GM21515 (cell line): Measurements from ENCODE around the gene TMEM141.

Experiments
- ATAC-seq: cut with Tn5 transposase; IDR thresholded peaks from one replicate; pipeline ENCODE4 v1.9.1; 2021; ENCODE audit not compliant: unreplicated experiment

The TMEM141 gene

GRCh38 chr9:136790640-136791515 lies at the start of gene TMEM141:
TMEM141 (plus strand) TSS chr9:136791344; CDS start chr9:136791371, 27 bp downstream.
- peak; percentile 77 for ATAC-seq

DNA sequence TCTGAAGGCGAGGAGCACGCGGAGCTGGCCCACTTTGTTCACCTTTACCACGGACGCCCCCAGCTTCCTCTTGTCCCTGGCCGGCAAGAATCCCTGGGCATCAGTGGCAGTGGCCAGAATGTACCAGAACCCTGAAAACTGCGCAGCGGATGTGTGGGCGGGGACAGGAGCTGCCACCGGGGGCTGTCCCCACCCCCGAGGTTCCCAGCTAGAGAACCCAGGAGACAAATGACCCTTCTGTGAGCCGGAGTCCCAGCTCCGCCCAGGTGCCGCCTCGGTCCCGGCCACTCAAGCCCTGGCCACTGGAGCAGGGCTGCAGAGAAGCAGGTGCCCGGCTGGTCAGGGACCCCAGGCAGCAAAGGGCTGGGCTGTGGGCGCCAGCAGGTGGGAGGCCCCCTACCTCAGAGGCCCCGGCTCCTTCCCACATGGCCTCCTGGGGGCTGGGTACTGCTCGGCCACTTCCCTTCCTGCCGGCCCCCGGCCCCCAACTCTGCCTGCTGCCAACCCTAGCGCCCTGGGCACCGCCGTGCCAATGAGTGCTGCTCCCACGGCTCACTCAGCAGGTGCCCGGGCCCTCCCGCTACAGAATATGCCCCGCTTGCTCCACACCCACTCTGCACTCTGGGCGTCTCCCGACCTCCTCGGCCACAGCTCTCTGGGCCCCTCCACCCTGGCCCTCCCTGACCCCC lies 49.1 kb upstream of the TMEM141 start:
- ATAC-seq, result no peak

GRCh38 chr9:136742591-136743391 lies 48.4 kb upstream of the TMEM141 start, which contains the start of gene LCN10:
LCN10 (minus strand) TSS chr9:136742940; CDS start chr9:136742903, 37 bp downstream.
- ATAC-seq, result no peak

DNA sequence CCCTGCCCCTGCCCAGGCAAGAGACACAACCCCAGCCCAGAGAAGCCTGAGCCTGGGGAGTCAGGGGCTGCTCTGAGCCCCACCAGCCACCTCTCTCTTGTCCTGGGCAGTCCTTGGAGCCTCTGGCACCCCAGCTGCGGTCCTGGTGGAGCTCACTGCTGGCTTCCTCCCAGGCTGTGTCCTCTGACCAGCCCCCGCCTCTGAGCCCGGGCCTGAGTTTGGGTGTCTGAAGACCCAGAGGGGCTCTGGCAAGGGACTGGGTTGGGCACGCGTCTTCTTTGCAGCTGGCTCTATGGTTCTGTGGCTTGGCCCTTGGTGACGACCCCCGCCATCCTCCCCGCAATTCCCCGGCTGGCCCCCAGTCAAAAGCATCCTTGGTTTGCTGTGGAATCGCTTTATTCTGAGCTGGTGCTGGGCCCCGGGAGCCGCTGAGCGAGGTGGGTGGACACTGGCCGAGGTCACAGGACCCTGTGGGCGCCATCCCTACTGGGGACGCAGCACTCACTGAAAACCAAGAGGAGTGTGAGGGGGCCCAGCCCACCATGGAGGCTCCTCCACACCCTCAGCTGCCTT lies 47.4 kb upstream of the TMEM141 start:
- no peak for ATAC-seq

- no peak for ATAC-seq
These were observed 46.4 kb upstream of the TMEM141 start for GRCh38 chr9:136744773-136745172.

- ATAC-seq, result no peak
These were observed 45.6 kb upstream of the TMEM141 start for GRCh38 chr9:136745389-136746154.

- no peak for ATAC-seq
These were observed 45.0 kb upstream of the TMEM141 start for GRCh38 chr9:136746155-136746490.

GRCh38 chr9:136746621-136747020 lies 44.5 kb upstream of the TMEM141 start:
- ATAC-seq, result no peak

DNA sequence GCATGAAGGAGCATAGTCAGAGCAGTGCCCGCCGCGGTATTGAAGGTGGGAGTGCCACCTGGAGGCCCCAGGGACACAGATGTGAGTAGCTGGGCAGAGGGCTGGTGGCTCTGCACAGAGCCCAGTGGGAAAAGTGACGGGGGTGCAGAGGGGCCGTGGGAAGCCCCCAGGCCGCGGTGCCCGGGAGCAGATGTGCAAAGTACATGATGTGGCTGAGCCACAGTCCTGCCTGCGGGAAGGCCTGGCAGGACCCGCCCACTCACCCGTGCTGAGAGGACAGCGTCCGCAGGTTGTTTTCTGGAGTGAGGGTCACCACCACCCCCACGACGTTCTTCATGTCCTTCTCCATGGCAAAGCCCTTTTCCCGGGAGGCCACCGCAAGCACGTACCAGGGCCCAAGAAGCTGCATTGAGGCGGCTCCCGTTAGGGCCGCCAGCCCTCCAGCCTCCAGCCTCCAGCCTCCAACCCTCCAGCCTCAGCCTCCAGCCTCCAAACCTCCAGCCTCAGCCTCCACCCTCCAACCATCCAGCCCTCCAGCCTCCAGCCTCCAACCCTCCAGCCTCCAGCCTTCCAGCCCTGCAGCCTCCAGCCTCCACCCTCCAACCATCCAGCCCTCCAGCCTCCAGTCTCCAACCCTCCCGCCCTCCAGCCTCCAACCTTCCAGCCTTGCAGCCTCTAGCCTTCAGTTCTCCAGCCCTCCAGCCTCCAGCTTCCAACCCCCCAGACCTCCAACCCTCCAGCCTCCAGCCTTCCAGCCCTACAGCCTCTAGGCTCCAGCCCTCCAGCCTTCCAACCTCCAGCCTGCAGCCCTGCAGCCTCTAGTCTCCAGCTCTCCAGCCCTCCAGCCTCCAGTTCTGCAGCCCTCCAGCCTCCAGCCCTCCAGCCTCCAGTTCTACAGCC lies 43.7 kb upstream of the TMEM141 start:
- ATAC-seq, result no peak

DNA sequence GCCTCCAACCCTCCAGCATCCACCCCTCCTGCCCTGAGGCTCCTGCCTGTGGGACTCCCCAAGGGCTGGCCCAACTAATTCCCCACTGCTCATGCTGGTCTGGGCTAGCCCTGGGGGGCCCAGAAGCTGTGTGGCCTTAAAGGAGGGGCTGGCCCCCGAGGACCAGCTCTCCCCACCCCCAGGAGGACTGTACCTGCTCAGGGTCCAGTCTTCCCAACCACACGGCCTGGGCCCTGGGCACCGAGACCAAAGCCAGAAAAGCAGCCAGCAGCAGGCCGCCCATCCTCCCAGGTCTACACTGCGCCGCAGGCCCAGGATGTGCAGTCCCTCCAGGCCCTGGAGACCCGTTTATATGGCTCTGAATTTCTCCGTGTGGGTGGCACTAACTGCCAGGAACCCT lies 42.9 kb upstream of the TMEM141 start, which contains the start of gene LCN6:
Gene LCN6 (minus strand): TSS at position 325 of the 400 bp plus-strand sequence. CDS start 42 bp downstream, at position 283.
- ATAC-seq, result no peak

GRCh38 chr9:136748666-136749611 lies 42.2 kb upstream of the TMEM141 start:
- ATAC-seq, result no peak

DNA sequence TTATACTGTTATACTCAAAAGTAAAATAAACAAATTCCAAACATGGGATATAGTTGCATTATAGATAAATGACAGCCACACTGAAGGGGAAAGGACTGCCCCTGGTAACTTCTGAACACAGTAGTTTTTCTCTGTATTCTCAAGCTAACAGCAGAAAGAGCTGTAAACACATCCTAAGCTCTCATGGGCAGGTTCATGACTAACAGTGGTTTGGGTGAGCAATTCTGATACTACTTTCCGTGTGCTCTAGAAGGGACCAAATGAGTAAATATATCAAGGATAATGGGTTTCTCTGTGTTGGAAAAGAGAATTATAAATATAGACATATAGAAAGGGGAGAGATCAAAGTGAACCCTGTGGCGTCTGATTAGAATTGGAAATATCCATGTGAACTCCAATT lies 40.6 kb upstream of the TMEM141 start:
- no peak for ATAC-seq

DNA sequence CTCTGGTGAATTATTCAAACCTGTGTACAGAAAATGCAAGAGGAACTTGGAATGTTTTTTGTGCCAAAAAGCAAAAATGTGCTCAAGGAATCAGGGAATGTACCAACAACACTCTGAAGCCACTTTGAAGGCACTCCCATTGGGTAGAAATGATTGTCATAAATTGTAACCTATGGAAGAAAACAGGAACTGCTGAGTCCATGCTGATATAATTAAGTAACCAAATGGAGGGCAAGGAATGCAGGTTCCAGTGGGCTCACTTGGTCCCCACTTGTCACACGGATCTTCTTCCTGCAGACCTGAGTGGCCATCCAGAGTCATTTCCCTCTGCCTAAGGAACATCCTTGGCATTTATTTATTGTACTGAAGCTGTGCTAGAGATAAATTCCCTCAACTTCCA lies 39.9 kb upstream of the TMEM141 start:
- no peak for ATAC-seq

DNA sequence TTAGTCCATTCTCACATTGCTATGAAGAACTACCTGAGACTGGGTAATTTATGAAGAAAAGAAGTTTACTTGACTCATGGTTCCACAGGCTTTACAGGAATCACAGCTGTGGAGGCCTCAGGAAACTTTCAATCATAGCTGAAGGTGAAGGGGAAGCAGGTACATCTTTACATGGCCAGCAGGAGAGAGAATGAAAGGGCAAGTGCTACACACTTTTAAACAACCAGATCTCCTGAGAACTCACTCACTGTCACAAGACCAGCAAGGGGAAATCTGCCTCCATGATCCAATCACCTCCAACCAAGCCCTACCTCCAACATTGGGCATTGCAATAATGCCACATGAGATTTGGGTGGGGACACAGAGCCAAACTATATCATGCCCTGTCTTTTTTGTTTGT lies 39.3 kb upstream of the TMEM141 start:
- ATAC-seq, result no peak

GRCh38 chr9:136753371-136754058 lies 37.6 kb upstream of the TMEM141 start:
- no peak for ATAC-seq

- no peak for ATAC-seq
These were observed 37.0 kb upstream of the TMEM141 start for GRCh38 chr9:136754059-136754572.

DNA sequence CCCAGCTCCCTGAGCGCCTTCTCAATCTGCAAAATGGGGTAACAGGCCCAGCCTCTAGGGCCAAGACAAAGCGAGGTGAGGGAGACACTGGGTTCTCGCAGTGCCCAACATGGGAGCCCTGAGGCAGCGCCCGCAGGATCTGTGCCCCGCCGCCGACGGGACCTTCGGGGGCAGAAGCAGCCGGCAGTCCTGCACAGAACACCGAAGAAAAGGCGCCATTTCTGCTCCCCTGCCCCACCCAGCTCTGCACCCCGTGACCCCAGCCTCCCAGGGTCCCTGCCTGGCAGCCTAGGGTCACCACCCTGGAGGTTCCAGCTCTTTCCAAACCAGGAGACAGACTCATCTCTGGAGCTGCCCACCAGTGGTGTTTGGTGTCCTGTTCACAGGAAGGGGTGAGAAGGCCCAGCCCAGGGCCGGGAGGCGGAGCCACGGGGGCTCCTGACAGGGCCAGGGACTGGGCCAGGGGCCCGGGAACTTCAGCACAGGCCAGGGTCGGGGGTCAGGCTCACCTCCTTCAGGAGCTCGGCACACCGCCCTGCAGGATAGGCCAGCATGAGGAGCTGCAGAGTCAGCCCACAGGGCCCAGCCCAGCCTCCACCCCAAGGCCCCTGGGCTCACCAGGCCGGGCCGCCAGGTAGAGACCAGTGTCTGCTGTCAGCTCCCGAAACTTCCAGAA lies 36.4 kb upstream of the TMEM141 start:
- ATAC-seq, result no peak
